HG02759 (cell line): ENCODE data around the gene CBY3.
"Not testable (repeated sequence)": the region's sequence is repeated elsewhere in the genome, so short reads cannot be mapped to it uniquely, and the experiment has no call there.

Experiments used
- ATAC-seq: cut with Tn5 transposase; IDR thresholded peaks from one replicate; pipeline ENCODE4 v1.9.1; 2021; ENCODE audit warnings: mild to moderate bottlenecking, moderate library complexity; ENCODE audit not compliant: unreplicated experiment

The CBY3 gene

GRCh38 chr5:179680780-179681401 is at the start of gene CBY3:
Gene CBY3, minus strand, starts transcription at chr5:179681034. Its CDS starts 116 bp downstream, at chr5:179680918.
- no peak for ATAC-seq

- no peak for ATAC-seq
These were observed 49.5 kb upstream of the CBY3 start for GRCh38 chr5:179730356-179730755.

GRCh38 chr5:179729727-179730126 is 48.9 kb upstream of the CBY3 start:
- ATAC-seq = no peak

- no peak for ATAC-seq
These were observed 48.5 kb upstream of the CBY3 start for GRCh38 chr5:179729303-179729702.

GRCh38 chr5:179727106-179727505 is 46.3 kb upstream of the CBY3 start:
- no peak for ATAC-seq

- ATAC-seq = no peak
These were observed 43.3 kb upstream of the CBY3 start for GRCh38 chr5:179724163-179724562.

- no peak for ATAC-seq
These were observed 39.4 kb upstream of the CBY3 start for GRCh38 chr5:179720222-179720621.

GRCh38 chr5:179716286-179716685 is 35.5 kb upstream of the CBY3 start:
- ATAC-seq = no peak

GRCh38 chr5:179700401-179700918 is 19.6 kb upstream of the CBY3 start:
- ATAC-seq = no peak

GRCh38 chr5:179699616-179700237 is 18.9 kb upstream of the CBY3 start:
- ATAC-seq = peak; percentile 10

GRCh38 chr5:179698935-179699615 is 18.2 kb upstream of the CBY3 start, which contains the start of gene CANX:
Gene CANX, plus strand, starts transcription at chr5:179698967. Its CDS starts 6,715 bp downstream, at chr5:179705682.
- ATAC-seq = no peak

- ATAC-seq = peak; percentile 89
These were observed 17.4 kb upstream of the CBY3 start for GRCh38 chr5:179697993-179698934.

- not testable (repeated sequence) for ATAC-seq
These were observed 16.7 kb upstream of the CBY3 start for GRCh38 chr5:179697543-179697942.

- no peak for ATAC-seq
These were observed 16.3 kb upstream of the CBY3 start for GRCh38 chr5:179697108-179697507.

- ATAC-seq = no peak
These were observed 15.8 kb upstream of the CBY3 start for GRCh38 chr5:179696603-179697002.

- ATAC-seq = no peak
These were observed 13.7 kb upstream of the CBY3 start for GRCh38 chr5:179694561-179694960.

GRCh38 chr5:179689212-179689611 is 8.4 kb upstream of the CBY3 start:
- not testable (repeated sequence) for ATAC-seq

- no peak for ATAC-seq
These were observed 637 bp downstream of the CBY3 start for GRCh38 chr5:179680014-179680779.

- ATAC-seq = peak; percentile 38
These were observed 1.7 kb downstream of the CBY3 start for GRCh38 chr5:179679014-179679674.
